Activated effector memory CD4-positive, alpha-beta T cell treated with Interleukin-2 at 50 U/mL for 16 hours (primary cell): ENCODE data around the gene MCF2L.

Experiments
- DNase-seq: peaks from one replicate; pipeline ENCODE4 v3.0.0-alpha.2; 2020

Gene MCF2L

GRCh38 chr13:113119822-113120189, 150.8 kb downstream of the MCF2L start:
- no peak for DNase-seq

- no peak for DNase-seq
Observed at GRCh38 chr13:113120300-113121182, 151.5 kb downstream of the MCF2L start.

- no peak for DNase-seq
Observed at GRCh38 chr13:113121183-113121927, 152.3 kb downstream of the MCF2L start.

GRCh38 chr13:113121928-113122471, 153.0 kb downstream of the MCF2L start:
- no peak for DNase-seq

GRCh38 chr13:113122550-113123225, 153.7 kb downstream of the MCF2L start, which contains the start of gene F10:
F10 (plus strand) TSS chr13:113122799; CDS start chr13:113122856, 57 bp downstream.
- no peak for DNase-seq

- no peak for DNase-seq
Observed at GRCh38 chr13:113123226-113124201, 154.5 kb downstream of the MCF2L start.

GRCh38 chr13:113124211-113124970, 155.4 kb downstream of the MCF2L start:
- no peak for DNase-seq

GRCh38 chr13:113125506-113126264, 156.7 kb downstream of the MCF2L start:
- DNase-seq = no peak

GRCh38 chr13:113126265-113127150, 157.5 kb downstream of the MCF2L start:
- DNase-seq = no peak

GRCh38 chr13:113129480-113129879, 160.5 kb downstream of the MCF2L start:
- no peak for DNase-seq

- no peak for DNase-seq
Observed at GRCh38 chr13:113129921-113130750, 161.1 kb downstream of the MCF2L start.

- DNase-seq = no peak
Observed at GRCh38 chr13:113135281-113135760, 166.3 kb downstream of the MCF2L start.

- no peak for DNase-seq
Observed at GRCh38 chr13:113137691-113138298, 168.8 kb downstream of the MCF2L start.

- no peak for DNase-seq
Observed at GRCh38 chr13:113138792-113139551, 170.0 kb downstream of the MCF2L start.

- no peak for DNase-seq
Observed at GRCh38 chr13:113139577-113139976, 170.6 kb downstream of the MCF2L start.

GRCh38 chr13:113140677-113141600, 171.9 kb downstream of the MCF2L start:
- no peak for DNase-seq
